GM19372 (cell line): Measurements from ENCODE around the gene PGRMC1.
"Not testable (repeated sequence)": the region's sequence is repeated elsewhere in the genome, so short reads cannot be mapped to it uniquely, and the experiment has no call there.

Experiments
- ATAC-seq: cut with Tn5 transposase; IDR thresholded peaks from one replicate; pipeline ENCODE4 v1.9.1; 2021; ENCODE audit warnings: mild to moderate bottlenecking, low read depth, moderate library complexity; ENCODE audit not compliant: unreplicated experiment

Gene PGRMC1

DNA sequence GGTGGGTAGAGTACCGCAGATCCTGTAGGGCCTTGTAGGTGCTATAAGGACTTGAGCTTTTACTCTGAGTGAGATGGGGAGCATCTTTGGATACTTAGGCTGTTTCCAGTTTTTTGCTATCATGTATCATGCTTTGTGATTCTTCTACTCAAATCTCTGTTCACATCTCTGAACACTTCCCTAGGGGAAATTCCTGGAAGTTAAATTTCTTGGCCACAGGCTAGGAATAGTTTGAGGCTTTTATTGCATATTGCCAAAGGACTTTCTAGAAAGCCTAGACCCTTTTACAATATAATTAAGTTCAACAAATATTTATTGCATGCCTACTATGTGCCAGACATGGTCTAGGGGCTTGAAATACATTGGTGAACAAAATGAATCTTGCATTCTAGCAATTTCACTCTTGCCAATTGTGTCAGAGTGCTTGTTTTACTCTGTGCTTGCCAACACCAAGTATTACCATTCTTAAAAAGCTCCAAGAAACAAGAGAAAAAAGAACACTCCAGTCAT lies 4.1 kb upstream of the PGRMC1 start:
- no peak for ATAC-seq

DNA sequence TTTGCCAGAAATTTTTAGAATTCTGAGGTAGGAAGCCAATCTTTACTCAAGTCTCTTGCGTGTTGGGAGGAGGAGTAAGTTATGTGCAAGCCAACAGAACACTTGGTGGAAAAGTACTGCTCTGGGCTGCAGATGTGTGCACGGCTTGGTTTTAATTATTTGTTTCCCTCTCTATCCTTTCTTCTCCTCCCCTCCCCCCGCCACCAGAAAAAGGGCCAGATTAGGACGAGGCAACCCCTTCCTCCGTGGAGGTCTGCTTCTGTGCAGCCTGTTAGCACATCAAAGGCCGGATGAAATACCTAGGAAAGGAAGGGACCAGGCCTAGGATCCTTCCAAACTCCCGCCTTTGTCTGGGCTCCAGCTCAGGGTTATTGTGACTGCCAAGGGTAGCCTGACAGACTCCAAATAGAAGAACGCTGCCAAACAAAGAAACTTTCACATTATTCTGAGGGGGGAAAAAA lies 1.0 kb upstream of the PGRMC1 start:
- ATAC-seq = no peak

DNA sequence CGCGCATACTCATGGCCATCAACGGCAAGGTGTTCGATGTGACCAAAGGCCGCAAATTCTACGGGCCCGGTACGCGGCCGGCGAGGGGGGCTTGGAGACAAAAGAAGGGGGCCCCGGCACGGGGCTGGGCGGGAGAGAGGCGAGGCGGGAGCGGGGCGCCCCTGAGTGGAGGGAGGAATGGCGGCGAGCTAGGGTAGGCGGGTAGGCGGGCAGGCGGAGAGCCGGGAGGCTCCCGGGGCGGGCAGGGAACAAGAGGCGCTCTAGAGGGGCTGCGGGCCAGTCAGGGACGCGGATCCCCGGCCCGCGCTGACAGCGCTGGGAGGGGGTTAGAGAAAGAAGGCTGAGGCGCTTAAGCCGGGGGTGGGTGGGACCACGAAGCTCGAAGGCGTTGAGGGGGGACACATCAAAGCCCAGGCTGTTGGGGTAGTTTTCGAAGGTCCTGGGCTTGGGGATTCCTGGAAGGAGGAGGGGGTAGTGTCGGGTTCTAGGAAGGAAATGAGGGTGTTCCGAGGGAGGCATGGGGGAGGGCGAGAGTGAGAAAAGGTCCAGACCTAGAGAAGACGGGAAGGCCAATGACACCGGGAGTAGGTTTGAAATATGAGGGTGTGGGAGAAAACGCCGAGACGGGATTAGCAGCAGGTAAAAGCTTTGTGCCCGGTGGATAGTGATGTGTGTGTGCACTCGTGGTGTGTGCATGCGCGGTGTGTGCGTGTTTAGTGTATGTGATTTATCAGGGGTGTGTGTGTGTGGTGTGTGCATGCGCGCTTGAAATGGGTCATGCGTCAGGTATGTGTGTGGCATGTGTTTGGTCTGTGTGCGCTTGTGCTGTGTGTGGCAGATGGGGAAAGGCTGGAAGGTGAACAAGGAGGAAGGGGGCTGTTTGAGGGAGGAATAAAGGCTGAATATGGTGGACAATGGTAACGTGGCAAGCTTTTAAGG lies 807 bp downstream of the PGRMC1 start:
- ATAC-seq = peak; percentile 23

DNA sequence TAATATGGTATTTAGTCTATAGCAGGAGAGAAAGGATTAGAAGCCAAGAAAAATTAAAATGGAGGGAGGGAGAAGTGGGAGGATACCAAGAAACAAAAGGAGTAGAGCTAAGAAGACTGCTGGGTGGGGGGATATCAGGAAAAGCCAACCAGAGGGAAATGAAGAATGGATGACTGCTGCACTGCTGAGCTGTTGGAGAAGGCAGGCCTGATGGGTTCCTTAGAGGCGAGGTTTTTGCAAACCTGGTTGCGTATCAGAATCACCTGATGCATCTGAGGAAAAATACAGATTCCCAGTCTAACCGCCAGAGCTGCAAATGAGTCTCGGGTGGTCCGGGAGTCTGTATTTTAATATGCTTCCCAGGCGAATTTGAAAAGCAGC lies 1.5 kb downstream of the PGRMC1 start:
- ATAC-seq = no peak

DNA sequence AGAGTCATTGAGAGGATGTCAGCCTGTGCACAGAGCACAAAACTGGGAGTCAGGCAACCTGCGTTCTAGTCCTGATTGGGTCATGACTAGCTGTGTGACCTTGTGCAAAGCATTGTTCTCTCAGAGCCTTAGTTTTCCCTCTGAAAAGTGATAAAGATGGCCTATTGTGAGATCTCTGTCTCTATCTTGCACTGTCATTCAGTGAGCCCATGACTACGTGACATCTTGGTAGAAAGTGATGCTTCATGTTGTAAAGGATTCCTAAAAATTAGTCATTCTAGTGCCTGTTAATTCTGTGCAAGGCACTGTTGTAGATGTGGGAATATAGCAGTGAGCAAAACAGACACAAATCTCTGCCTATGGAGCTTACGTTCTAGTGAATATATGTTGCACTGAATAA lies 2.5 kb downstream of the PGRMC1 start:
- ATAC-seq = no peak

DNA sequence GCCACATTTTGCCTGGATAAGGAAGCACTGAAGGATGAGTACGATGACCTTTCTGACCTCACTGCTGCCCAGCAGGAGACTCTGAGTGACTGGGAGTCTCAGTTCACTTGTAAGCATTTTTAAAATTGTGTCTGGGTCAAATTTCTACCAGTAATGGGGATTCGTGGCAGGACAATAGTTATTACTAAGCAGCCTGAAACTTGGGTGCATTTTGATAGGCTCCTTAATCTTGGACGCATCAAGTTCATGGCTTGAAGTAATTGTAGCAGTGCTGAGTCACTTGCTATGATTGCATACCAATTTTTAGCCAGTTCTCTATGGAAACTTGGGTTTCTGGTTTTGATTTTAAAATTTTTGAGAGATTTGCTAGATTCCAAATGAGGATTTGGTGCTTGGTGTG lies 4.3 kb downstream of the PGRMC1 start:
- ATAC-seq = no peak

DNA sequence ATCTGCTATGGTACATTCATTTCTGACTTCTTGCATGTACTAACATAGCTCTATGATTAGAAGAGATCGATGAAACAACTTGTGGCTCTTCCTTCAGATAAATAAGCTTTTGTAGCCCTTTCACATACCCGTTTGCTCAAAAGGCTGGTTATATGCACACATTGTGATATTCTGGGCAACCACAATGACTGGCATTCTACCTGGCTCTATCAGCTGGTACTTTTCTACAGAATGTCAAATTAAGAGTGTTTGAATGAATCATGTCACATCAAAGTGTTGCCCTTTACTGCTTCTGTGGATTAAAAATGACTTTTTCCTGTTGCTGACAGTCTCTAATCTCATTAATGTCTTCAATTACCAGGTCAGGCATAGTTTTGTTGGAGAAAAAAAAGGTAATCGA lies 11.6 kb downstream of the PGRMC1 start:
- ATAC-seq = no peak

DNA sequence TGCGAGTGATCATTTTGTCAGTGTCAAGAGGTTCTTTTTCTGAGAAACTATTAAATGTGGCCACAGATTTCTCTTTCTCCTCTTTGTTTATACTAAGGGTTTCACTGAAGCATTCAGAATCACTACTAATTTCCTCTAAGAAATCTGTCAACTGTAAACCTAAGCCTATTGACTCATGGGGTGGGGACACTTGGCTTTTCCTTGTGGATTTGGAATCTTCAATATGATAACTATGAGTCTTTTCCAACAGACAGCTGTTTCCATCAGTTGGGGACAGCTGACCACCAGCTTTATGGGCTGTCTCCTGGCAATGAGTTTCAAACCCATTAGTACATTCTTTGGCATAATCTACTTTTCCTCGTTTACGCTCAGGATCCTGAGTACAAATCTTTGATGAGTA lies 13.8 kb downstream of the PGRMC1 start:
- no peak for ATAC-seq

DNA sequence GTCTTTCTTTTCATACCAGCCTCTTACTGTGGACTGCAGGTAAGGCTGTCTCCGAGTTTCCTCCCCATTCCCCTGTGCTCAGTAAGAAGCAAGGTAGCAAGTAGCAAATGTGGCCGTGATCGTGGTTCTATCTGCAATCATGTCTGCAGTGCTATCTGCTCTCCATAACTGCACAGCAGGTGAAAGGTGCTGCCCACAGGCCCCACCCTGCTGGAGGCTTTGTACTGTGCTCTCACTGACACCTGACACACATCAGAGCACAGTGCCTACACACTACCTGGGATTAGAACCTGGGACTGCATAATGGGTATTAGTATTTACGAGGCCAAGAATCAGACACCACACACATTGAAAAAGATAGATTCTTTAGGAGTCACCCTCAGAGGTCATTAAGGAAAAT lies 15.3 kb downstream of the PGRMC1 start:
- ATAC-seq = no peak

DNA sequence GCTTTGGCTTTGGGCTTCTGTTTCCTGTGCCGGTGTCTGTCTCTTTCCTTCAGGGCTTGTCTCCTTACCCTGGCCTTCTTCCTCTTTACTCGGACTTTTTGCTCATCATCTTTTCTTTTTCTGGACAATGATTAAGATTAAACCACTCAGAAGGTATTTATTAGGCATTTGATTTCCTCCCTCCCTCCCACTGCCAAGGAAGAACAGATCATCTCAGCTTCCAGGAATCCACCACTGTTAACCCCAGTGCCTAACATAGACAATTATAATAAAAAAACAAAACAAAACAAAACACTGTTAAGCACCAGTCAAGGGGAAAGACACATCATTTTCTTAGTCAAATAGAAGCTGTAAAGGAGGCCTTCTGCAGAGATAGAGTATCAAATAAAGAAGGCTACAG lies 16.6 kb downstream of the PGRMC1 start:
- no peak for ATAC-seq

DNA sequence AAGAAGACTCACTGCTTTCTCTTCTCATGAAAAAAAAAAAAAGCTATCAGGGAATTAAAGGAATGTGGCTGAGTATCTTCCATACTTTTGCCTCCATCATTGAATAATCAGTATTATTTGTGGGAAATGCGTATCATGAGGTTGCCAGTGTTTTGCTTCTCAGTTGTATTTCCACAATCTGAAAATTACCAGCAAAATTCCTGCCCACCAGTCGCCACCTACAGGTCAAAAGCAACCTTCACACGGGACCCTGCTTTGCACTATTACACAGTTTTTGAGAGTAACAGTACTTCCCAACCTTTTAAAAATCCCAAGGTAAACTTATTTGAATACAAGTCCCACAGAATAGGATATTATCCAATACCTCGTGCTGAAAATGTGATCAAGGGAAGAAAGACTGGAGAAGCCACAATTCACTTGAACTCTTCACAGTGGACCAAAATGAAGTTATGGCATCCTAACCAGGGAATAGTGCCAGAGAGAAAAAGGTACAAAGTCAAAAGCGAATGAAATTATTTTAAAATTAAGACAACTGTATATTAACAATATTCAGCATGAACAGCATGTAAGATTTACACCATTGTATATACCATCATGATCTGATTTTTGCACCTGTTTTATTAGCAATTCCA lies 30.4 kb downstream of the PGRMC1 start:
- ATAC-seq = no peak

DNA sequence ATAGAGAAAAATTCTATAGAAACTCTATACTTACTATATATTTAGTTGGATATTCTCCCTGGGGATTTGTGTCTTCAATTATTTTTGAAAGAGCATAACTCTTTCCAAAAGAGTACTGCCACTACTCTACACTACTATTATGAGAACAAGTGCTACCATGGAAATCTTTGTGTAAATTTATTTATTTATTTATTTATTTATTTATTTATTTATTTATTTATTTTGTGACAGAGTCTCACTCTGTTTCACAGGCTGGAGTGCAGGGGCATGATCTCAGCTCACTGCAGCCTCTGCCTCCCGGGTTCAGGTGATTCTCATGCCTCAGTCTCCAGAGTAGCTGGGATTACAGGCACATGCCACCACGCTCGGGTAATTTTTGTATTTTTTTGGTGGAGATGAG lies 31.0 kb downstream of the PGRMC1 start:
- ATAC-seq = not testable (repeated sequence)

DNA sequence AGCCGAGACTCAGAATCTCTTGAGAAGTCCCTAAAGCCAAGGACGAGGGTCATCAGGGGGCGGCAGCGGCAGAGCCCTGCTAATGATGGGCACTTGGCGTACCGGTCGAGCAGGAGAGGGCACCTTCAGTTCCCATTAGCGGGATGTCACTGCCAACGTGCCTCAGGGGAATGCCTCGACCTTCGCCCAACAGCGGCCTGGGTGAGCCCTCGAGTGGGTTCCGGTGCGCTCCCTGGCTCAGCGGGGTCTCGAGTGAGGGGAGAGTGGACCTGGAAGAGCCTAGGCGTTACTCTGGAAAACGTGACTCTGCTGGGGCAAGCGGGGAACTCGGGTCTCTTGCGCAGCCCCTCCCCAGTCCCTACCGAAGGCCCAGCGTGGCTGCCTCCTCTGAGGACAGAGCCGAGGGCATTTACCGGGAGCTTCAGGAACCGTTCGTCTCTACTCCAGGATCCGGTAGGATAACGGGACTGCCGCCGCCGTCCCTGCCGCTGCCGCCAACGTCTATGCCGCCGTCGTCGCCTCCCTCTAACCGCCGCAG lies 36.9 kb downstream of the PGRMC1 start:
- no peak for ATAC-seq

DNA sequence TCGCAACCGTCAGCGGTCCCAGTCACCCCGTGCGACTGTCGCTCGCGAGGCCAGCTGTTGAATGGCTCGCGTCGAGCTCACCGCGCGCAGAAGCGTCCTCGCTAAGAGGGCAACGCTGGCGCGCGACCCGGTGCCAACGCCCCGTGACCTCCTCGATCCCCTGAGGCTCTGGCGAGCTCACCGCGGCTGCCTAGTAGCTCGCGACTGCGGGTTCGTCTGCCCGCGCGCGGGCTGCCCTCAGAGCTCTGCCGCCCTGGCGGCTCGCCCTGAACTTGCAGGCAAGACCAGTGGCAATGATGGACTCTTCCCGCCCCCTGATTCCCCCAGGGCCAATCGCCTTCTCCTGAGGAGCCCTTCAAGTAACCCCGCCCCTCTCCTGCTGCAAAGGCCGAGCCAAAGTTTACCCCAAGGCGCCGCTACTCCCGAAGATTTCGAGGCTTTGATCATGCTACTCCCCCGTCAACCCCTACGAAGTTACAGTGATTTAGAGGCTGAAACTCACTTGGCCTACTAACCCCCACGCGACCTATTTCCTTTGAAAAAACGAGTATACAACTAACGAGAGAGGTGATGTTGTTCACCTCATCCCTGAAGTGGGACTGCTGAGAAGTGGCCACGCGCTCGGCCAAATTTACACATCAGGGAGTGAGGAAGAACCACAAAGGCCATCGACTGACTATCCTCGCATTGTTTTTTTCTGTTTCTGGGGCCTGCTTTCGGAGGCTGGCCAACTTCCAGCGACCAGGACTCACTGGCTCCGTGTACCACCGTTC lies 37.5 kb downstream of the PGRMC1 start:
- ATAC-seq = no peak

DNA sequence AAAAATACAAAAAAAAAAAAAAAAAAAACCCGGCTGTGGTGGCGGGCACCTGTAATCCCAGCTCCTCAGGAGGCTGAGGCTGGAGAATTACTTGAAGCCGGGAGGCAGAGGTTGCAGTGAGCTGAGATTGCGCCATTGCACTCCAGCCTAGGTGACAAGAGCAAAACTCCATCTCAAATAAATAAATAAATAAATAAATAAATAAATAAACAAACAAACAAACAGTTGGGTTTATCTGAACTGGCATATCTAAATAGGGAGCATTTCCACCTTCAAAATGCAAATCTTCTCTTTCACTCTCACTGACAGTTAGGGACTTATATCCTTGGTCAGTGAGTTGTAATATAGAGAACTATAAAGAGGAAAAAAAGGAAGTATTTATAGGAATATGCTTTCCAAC lies 46.3 kb downstream of the PGRMC1 start:
- not testable (repeated sequence) for ATAC-seq

DNA sequence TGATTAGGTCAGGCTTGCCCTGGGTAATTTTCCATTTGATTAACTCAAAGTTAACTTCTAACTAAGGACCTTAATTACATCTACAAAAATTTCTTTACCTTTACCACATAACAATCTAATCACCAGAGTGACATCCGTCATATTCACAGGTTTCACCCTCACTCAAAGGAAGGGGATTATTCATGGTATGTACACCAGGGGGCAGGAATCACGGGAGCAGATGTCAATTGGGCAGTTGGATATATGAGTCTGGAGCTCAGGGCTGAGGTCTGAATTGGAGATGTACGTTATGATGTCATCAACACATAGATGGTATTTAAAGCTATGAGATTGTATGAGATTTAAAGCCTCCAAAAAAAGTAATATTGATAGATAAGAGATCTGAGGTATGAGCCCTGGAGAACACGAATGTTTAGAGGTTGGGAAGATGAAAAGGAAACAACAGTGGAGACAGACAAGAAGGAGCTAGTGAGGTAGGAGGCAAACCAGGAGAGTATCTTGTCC lies 52.9 kb downstream of the PGRMC1 start:
- no peak for ATAC-seq

DNA sequence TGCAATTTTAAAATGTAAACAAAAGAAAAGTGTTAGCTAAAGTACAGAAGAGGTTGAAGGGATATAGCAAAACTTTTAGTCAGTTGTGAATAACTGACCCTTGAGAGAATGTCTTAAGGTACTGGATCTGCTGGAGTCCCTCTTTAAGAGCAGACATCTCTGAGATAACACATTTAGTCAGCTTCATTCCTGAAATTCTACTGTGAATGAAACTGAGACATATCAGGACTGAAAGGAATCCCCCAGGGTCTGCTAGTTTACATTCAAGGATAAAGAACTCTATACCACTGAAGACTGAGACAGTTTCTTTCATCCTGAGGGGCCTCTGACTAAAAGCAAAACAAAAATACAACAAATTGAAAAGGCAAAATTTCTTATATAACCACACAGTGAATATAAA lies 54.4 kb downstream of the PGRMC1 start:
- no peak for ATAC-seq

DNA sequence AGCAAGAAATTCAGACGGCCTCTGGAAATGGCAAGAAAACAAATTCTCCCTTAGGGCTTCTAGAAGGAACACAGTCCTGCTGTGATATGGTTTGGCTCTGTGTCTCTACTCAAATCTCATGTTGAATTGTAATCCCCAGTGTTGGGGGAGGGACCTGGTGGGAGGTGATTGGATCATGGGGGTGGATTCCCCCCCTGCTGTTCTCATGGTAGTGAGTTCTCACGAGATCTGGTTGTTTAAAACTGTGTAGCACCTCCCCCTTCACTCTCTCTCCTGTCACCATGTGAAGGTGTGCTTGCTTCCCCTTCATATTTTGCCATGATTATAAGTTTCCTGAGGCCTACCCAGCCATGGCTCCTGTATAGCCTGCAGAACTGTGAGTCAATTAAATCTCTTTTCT lies 55.2 kb downstream of the PGRMC1 start:
- ATAC-seq = not testable (repeated sequence)

DNA sequence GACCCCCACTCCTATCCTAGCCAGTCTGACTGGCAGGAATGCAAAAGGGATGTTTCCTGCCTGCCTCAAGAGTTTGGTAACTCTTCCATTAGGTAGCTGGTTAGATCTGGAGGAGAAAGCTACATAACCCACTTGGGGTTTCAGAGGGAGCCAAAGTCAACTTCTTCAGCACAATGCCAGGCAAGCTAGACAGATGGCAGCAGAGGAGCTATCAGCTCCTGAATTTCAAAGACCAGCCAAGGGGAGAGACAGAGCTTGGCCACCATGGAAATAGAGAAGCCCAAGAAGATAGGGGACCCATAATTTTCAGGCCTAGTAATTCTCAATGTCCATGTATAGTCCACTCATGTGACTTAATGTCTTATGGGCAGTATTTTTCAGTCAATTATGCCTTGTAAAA lies 56.4 kb downstream of the PGRMC1 start:
- no peak for ATAC-seq
